Activated B cell treated with CpG ODN at 0.5 μM for 24 hours (primary cell): ENCODE data around the gene TMEM86A. TPM values are rescaled to one million over a fixed set of nuclear protein-coding genes. Genes with fewer than 3 reads are reported as not detected.

Experiments used
- ATAC-seq: fragments of 200-7000 bp; cut with Tn5 transposase; one replicate; pipeline ENCODE4 v1.10.0; 2021; ENCODE audit warnings: low read depth, mild to moderate bottlenecking, moderate library complexity
- CTCF ChIA-PET: fragments of 350-600 bp; sonication (Branson Sonifier 250); formaldehyde crosslinking; loops from one replicate; lab custom pipeline; 2021; ENCODE audit warnings: antibody characterized with exemption; lab: Charles Lee
- POLR2A ChIA-PET: fragments of 350-600 bp; sonication (Branson Sonifier 250); formaldehyde crosslinking; loops from one replicate; lab custom pipeline; 2021; ENCODE audit warnings: antibody characterized with exemption; lab: Charles Lee
- DNase-seq: peaks from one replicate; pipeline ENCODE4 v3.0.0; 2022
- H3K27ac Mint-ChIP-seq: one replicate; pipeline ENCODE4 v1.8.0; 2020; ENCODE audit warnings: mixed read lengths
- H3K27me3 Mint-ChIP-seq: one replicate; pipeline ENCODE4 v1.8.0; 2021; ENCODE audit warnings: mixed read lengths
- H3K36me3 Mint-ChIP-seq: one replicate; pipeline ENCODE4 v1.8.0; 2021; ENCODE audit warnings: low read depth, mixed read lengths
- H3K4me1 Mint-ChIP-seq: one replicate; pipeline ENCODE4 v1.8.0; 2021; ENCODE audit warnings: mixed read lengths
- H3K4me3 Mint-ChIP-seq: one replicate; pipeline ENCODE4 v1.8.0; 2020; ENCODE audit warnings: mild to moderate bottlenecking, mixed read lengths
- H3K9me3 Mint-ChIP-seq: one replicate; pipeline ENCODE4 v1.8.0; 2020; ENCODE audit warnings: mixed read lengths
- CTCF ChIP-seq: fragments of 200-600 bp; IDR thresholded peaks from one replicate; pipeline ENCODE4 v1.8.0; 2022; ENCODE audit warnings: antibody characterized with exemption, mild to moderate bottlenecking
- intact Hi-C: fragments of 100-400 bp; cut with micrococcal nuclease; formaldehyde crosslinking; loops from one replicate; pipeline ENCODE4 v1.15.1; 2024
- total RNA-seq: library from RNA; stranded (reverse); gene quantifications from 2 replicates; pipeline ENCODE4 v1.2.3, GENCODE V29; 2022

TMEM86A gene
- total RNA-seq, 1 donor from 2014 or later, result 0.13 TPM

- no peak for ATAC-seq
- ChIA-PET POLR2A (no interaction called here), CTCF (interaction anchor here (1.3 kb wide), 1 partner anchor 21 kb away, joined by 7 read pairs; no protein-coding TSS in a partner anchor)
- intact Hi-C loops, result no loop called here
- no peak for DNase-seq
- Mint-ChIP-seq H3K36me3 (no peaks in the 10 kb centered on the region), H3K27ac (no peak overlapping the region), H3K27me3 (peaks cover 6% of the 10 kb centered on the region), H3K4me1 (peaks cover 28% of the 10 kb centered on the region), H3K4me3 (peak overlapping the region; percentile 11), H3K9me3 (no peaks in the 10 kb centered on the region)
- TF ChIP-seq CTCF, result no peak
These were observed 2.3 kb downstream of the TMEM86A start for GRCh38 chr11:18700872-18701271.

- intact Hi-C loops, result no loop called here
- ChIA-PET CTCF (interaction anchor here (1.3 kb wide), 1 partner anchor 20 kb away, joined by 7 read pairs; no protein-coding TSS in a partner anchor), POLR2A (no interaction called here)
- TF ChIP-seq CTCF, result no peak
- Mint-ChIP-seq H3K36me3 (no peaks in the 10 kb centered on the region), H3K4me3 (no peak overlapping the region), H3K27ac (no peak overlapping the region), H3K27me3 (peaks cover 9% of the 10 kb centered on the region), H3K9me3 (no peaks in the 10 kb centered on the region), H3K4me1 (peaks cover 34% of the 10 kb centered on the region)
- no peak for DNase-seq
- ATAC-seq, result no peak
These were observed 3.1 kb downstream of the TMEM86A start for GRCh38 chr11:18701614-18702216.

- POLR2A ChIA-PET, result no interaction called here
- Mint-ChIP-seq H3K9me3 (no peaks in the 10 kb centered on the region), H3K27ac (no peak overlapping the region), H3K4me1 (peaks cover 34% of the 10 kb centered on the region), H3K36me3 (no peaks in the 10 kb centered on the region), H3K27me3 (peaks cover 14% of the 10 kb centered on the region), H3K4me3 (no peak overlapping the region)
- intact Hi-C loops, result no loop called here
- CTCF ChIA-PET, result interaction anchor here (1.4 kb wide), 1 partner anchor 19 kb away, joined by 4 read pairs; no protein-coding TSS in a partner anchor
- ATAC-seq (no peak), DNase-seq (no peak)
- TF ChIP-seq CTCF, result no peak
These were observed 4.6 kb downstream of the TMEM86A start for GRCh38 chr11:18703001-18703763.

GRCh38 chr11:18704045-18704645 is 5.6 kb downstream of the TMEM86A start:
- no peak for ATAC-seq
- H3K27ac Mint-ChIP-seq, result no peak overlapping the region

More at GRCh38 chr11:18704045-18704645, 5.6 kb downstream of the TMEM86A start:
- H3K9me3 Mint-ChIP-seq, result no peaks in the 10 kb centered on the region
- TF ChIP-seq CTCF, result no peak
- ChIA-PET POLR2A (no interaction called here), CTCF (interaction anchor here (1.4 kb wide), 1 partner anchor 18 kb away, joined by 4 read pairs; no protein-coding TSS in a partner anchor)
- H3K36me3 Mint-ChIP-seq, result no peaks in the 10 kb centered on the region
- DNase-seq, result no peak
- peaks cover 32% of the 10 kb centered on the region for H3K4me1 Mint-ChIP-seq
- H3K27me3 Mint-ChIP-seq, result peaks cover 14% of the 10 kb centered on the region
- H3K4me3 Mint-ChIP-seq, result no peak overlapping the region
- intact Hi-C loops, result no loop called here
